ENCODE results near the gene ELF2. TPM values are rescaled to one million over a fixed set of nuclear protein-coding genes. Genes with fewer than 3 reads are reported as not detected.

Gene ELF2
- total and polyA plus RNA-seq, 2 of the 8 experiments (the other 6 are each of a cell fraction or from before 2014, with no cell fraction given): 21.1 to 44.3 TPM

DNA sequence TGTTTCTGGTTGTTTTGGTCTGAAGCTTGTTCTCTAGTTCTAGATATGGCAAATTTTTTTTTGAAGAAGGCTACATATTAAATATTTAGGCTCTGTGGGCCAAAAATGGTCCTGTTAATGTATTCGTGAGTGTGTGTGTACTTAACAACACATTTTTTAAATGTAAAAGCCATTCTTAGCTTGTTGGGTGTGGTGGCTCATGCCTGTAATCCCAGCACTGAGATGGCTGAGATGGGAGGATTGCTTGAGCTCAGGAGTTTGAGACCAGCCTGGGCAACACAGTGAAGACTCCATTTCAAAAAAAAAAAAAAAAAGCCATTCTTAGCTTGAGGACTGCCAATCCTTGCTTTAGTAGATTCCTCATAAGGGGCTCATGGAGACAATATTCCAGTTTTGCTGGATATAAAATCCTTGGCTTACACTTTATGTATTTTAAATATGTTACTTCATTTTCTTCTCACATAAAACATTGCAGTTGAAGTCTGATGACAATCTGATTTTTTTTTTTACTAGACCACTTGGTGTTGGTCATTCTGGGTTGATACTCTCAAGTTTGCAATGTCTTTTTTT is 138.1 kb downstream of the ELF2 start:
- DNase-seq (ENCODE audit: low read depth in 1 of 2, low spot score in 2 of 2): peak in 1 of 2 experiments; percentile 14
- H2BK120ac ChIP-seq (replicated peaks; ENCODE audit: low read depth, low read length): no peak overlapping the region
- ChIA-PET POLR2A (ENCODE audit: partially characterized antibody) (interaction anchor here (1.5 kb wide), 1 partner anchor 10 kb away, joined by 5 read pairs; no protein-coding TSS in a partner anchor), CTCF (ENCODE audit: partially characterized antibody) (interaction anchor here (0.6 to 1.6 kb wide), 4 partner anchors 9 to 21 kb away, joined by 3 to 11 read pairs (median 4); no protein-coding TSS in a partner anchor)
- no peak overlapping the region for H3K18ac ChIP-seq (ENCODE audit: extremely low read depth, low read length)
- H3K79me1 ChIP-seq (ENCODE audit: low read depth, low read length): peaks cover 4% of the 10 kb centered on the region; the same call in 1 of the 2 replicates
- no peak overlapping the region for H2AK5ac ChIP-seq (ENCODE audit: low read depth, low read length)
- no peak for TF ChIP-seq TBP (IDR thresholded peaks at IDR 0.05; ENCODE audit: low read depth, low read length)
- TF ChIP-seq JUN (IDR thresholded peaks at IDR 0.05; ENCODE audit: low read depth, low read length): no peak
- no peak overlapping the region for H4K8ac ChIP-seq (ENCODE audit: extremely low read depth, insufficient read depth, low read length)
- H3K79me2 ChIP-seq (ENCODE audit: control insufficient read depth in 1 of 2, insufficient read depth in 2 of 2, low read length in 2 of 2): peaks cover 9 to 87% of the 10 kb centered on the region in 2 experiments; a peak in 3 of 4 replicates
- H3K9ac ChIP-seq (replicated peaks in 1 of 4; ENCODE audit: extremely low read depth in 1 of 4, low read depth in 3 of 4, low read length in 3 of 4): no peak overlapping the region
- H3K36me3 ChIP-seq (ENCODE audit: control insufficient read depth in 2 of 4, insufficient read depth in 4 of 4, low read length in 3 of 4): peaks cover 0 to 16% (median 6%) of the 10 kb centered on the region in 4 experiments; a peak in 4 of 8 replicates
- H3K27me3 ChIP-seq (replicated peaks in 1 of 4; ENCODE audit: control insufficient read depth in 3 of 4, extremely low read depth in 1 of 4, insufficient read depth in 3 of 4, low read length in 3 of 4): no peaks in the 10 kb centered on the region
- no peak overlapping the region for H3K14ac ChIP-seq (ENCODE audit: insufficient read length)
- no peak overlapping the region for H2BK20ac ChIP-seq (ENCODE audit: low read length)
- H3K4ac ChIP-seq (replicated peaks; ENCODE audit: insufficient read length, low read depth, low read length): no peak overlapping the region
- no peak overlapping the region for H3K23ac ChIP-seq (ENCODE audit: insufficient read length)
- no peak overlapping the region for H2BK12ac ChIP-seq (ENCODE audit: low read depth, low read length)
- no peak overlapping the region for H2AFZ ChIP-seq (ENCODE audit: low read length)
- no peak overlapping the region for H2BK15ac ChIP-seq (ENCODE audit: low read length)
- H4K91ac ChIP-seq (replicated peaks; ENCODE audit: insufficient read length, low read length): no peak overlapping the region
- H2BK5ac ChIP-seq (ENCODE audit: low read depth, low read length): no peak overlapping the region
- H3K56ac ChIP-seq (replicated peaks; ENCODE audit: insufficient read length, low read depth, low read length): no peak overlapping the region
- H4K5ac ChIP-seq (ENCODE audit: insufficient read length, low read depth, low read length): no peak overlapping the region
- 95% methylated on average over 1 of the region's 1 CpG; no CpG with 5 or more reads in 1 of the 2 experiments for WGBS, 2 experiments (ENCODE audit: extremely low coverage in 1 of 2, insufficient coverage in 1 of 2, insufficient read length in 1 of 2, insufficient replicate concordance in 2 of 2, low coverage in 1 of 2, low lambda C conversion rate in 2 of 2, missing lambda C conversion rate in 1 of 2)
- no peak overlapping the region for H3K27ac ChIP-seq (ENCODE audit: low read depth, low read length)
- H3K9me3 ChIP-seq (ENCODE audit: insufficient read depth in 2 of 2, low read depth in 1 of 2, low read length in 1 of 2): no peaks in the 10 kb centered on the region
- FAIRE-seq: no peak
- H3K23me2 ChIP-seq (ENCODE audit: low read depth, low read length): no peaks in the 10 kb centered on the region
- no peaks in the 10 kb centered on the region for H3K4me1 ChIP-seq (replicated peaks in 1 of 4; ENCODE audit: control insufficient read depth in 3 of 4, insufficient read depth in 4 of 4, low read length in 3 of 4)
- H3K4me2 ChIP-seq (ENCODE audit: insufficient read depth in 1 of 2, low read depth in 2 of 2, low read length in 2 of 2): no peak overlapping the region
- H3K4me3 ChIP-seq (ENCODE audit: extremely low read depth in 1 of 4, insufficient read depth in 2 of 4, low read depth in 3 of 4, low read length in 4 of 4): no peak overlapping the region
- H4K20me1 ChIP-seq (replicated peaks in 1 of 2; ENCODE audit: control insufficient read depth in 1 of 2, insufficient read depth in 2 of 2, low read length in 2 of 2): peaks cover 15 to 16% of the 10 kb centered on the region in 2 experiments
